ENCODE measurements around the gene GRM8. TPM values are rescaled to one million over a fixed set of nuclear protein-coding genes. Genes with fewer than 3 reads are reported as not detected.
"Not testable (repeated sequence)": the region's sequence is repeated elsewhere in the genome, so short reads cannot be mapped to it uniquely, and the experiment has no call there.

Gene GRM8
- total RNA-seq, 4 donors from 2014 or later, result 0.11 TPM; not detected in 3

GRCh38 chr7:126907657-126908056, 345.1 kb downstream of the GRM8 start:
- H3K36me3 ChIP-seq; intact Hi-C loops (cut with DNase I); H3K4me3 ChIP-seq; DNase-seq (ENCODE audit: extremely low spot score); H3K4me1 ChIP-seq; H3K27me3 ChIP-seq; H3K27ac ChIP-seq (replicated peaks in 1 of 4); H3K9me3 ChIP-seq: not testable (repeated sequence)
- WGBS, result 75% methylated on average over 6 of the region's 6 CpGs

GRCh38 chr7:126905255-126905654, 347.5 kb downstream of the GRM8 start:
- intact Hi-C loops (cut with DNase I); H3K27ac ChIP-seq (replicated peaks in 1 of 4); H3K4me1 ChIP-seq; H3K4me3 ChIP-seq; H3K36me3 ChIP-seq; H3K27me3 ChIP-seq; DNase-seq (ENCODE audit: extremely low spot score); H3K9me3 ChIP-seq: not testable (repeated sequence)
- 81% methylated on average over 2 of the region's 2 CpGs for WGBS

- WGBS, result 65% methylated on average over 6 of the region's 6 CpGs
- H3K4me3 ChIP-seq; H3K27ac ChIP-seq (replicated peaks in 1 of 4); H3K4me1 ChIP-seq; intact Hi-C loops (cut with DNase I); H3K9me3 ChIP-seq; H3K27me3 ChIP-seq; H3K36me3 ChIP-seq; DNase-seq (ENCODE audit: extremely low spot score): not testable (repeated sequence)
Observed at GRCh38 chr7:126901041-126901765, 351.5 kb downstream of the GRM8 start.

- H3K27me3 ChIP-seq; DNase-seq (ENCODE audit: extremely low spot score); H3K36me3 ChIP-seq; H3K4me3 ChIP-seq; H3K9me3 ChIP-seq; H3K27ac ChIP-seq (replicated peaks in 1 of 4); H3K4me1 ChIP-seq; intact Hi-C loops (cut with DNase I): not testable (repeated sequence)
- 86% methylated on average over 1 of the region's 1 CpG for WGBS
Observed at GRCh38 chr7:126887980-126888379, 364.8 kb downstream of the GRM8 start.

- H3K36me3 ChIP-seq; H3K4me3 ChIP-seq; H3K27ac ChIP-seq (replicated peaks in 1 of 4); H3K4me1 ChIP-seq; DNase-seq (ENCODE audit: extremely low spot score); intact Hi-C loops (cut with DNase I); H3K9me3 ChIP-seq; H3K27me3 ChIP-seq: not testable (repeated sequence)
- WGBS, result 46% methylated on average over 4 of the region's 4 CpGs
Observed at GRCh38 chr7:126887560-126887959, 365.2 kb downstream of the GRM8 start.

- DNase-seq (ENCODE audit: extremely low spot score); H3K4me3 ChIP-seq; H3K27me3 ChIP-seq; H3K36me3 ChIP-seq; H3K4me1 ChIP-seq; H3K9me3 ChIP-seq; intact Hi-C loops (cut with DNase I); H3K27ac ChIP-seq (replicated peaks in 1 of 4): not testable (repeated sequence)
- 88% methylated on average over 1 of the region's 1 CpG for WGBS
Observed at GRCh38 chr7:126882730-126883129, 370.0 kb downstream of the GRM8 start.

- 58% methylated on average over 2 of the region's 2 CpGs for WGBS
- intact Hi-C loops (cut with DNase I); H3K9me3 ChIP-seq: not testable (repeated sequence)
Observed at GRCh38 chr7:126881908-126882307, 370.8 kb downstream of the GRM8 start.

GRCh38 chr7:126881315-126881714, 371.4 kb downstream of the GRM8 start:
- intact Hi-C loops (cut with DNase I), result no loop called here
- no peak for DNase-seq (ENCODE audit: extremely low spot score)
- Histone ChIP-seq H3K4me3 (no peak overlapping the region), H3K27me3 (no peaks in the 10 kb centered on the region), H3K36me3 (no peaks in the 10 kb centered on the region), H3K27ac (replicated peaks in 1 of 4) (no peak overlapping the region), H3K9me3 (no peaks in the 10 kb centered on the region), H3K4me1 (no peaks in the 10 kb centered on the region)
- TF ChIP-seq POLR2AphosphoS5 (IDR thresholded peaks at IDR 0.05) (no peak), EP300 (IDR thresholded peaks at IDR 0.05) (no peak), CTCF (IDR thresholded peaks at IDR 0.05) (no peak), POLR2A (IDR thresholded peaks at IDR 0.05; ENCODE audit: low read depth) (no peak)
- 79% methylated on average over 4 of the region's 4 CpGs for WGBS

More at GRCh38 chr7:126881908-126882307, 370.8 kb downstream of the GRM8 start:
- not testable (repeated sequence) for DNase-seq (ENCODE audit: extremely low spot score); H3K27me3 ChIP-seq; H3K27ac ChIP-seq (replicated peaks in 1 of 4); H3K36me3 ChIP-seq; H3K4me3 ChIP-seq; H3K4me1 ChIP-seq

GRCh38 chr7:126876536-126876935, 376.2 kb downstream of the GRM8 start:
- DNase-seq (ENCODE audit: extremely low spot score); H3K27me3 ChIP-seq; H3K36me3 ChIP-seq; H3K4me1 ChIP-seq; intact Hi-C loops (cut with DNase I); H3K9me3 ChIP-seq; H3K4me3 ChIP-seq; H3K27ac ChIP-seq (replicated peaks in 1 of 4): not testable (repeated sequence)
- 49% methylated on average over 3 of the region's 3 CpGs for WGBS
